ENCODE data around the gene SLC43A1. TPM values are rescaled to one million over a fixed set of nuclear protein-coding genes. Genes with fewer than 3 reads are reported as not detected.
A peak's percentile ranks its signal among the peaks of the same experiment; 100 is the strongest.

SLC43A1 gene
- polyA plus RNA-seq, 1 donor, result 16.0 TPM

GRCh38 chr11:57511741-57512430, 3.6 kb downstream of the SLC43A1 start:
- Histone ChIP-seq H3K4me1 (ENCODE audit: control insufficient read depth, insufficient read depth, low read length) (peaks cover 9% of the 10 kb centered on the region), H3K4me3 (ENCODE audit: low read length) (no peak overlapping the region), H3K9me3 (ENCODE audit: control insufficient read depth, low read depth, low read length) (no peaks in the 10 kb centered on the region), H3K27ac (ENCODE audit: low read length) (no peak overlapping the region), H3K36me3 (ENCODE audit: control insufficient read depth, insufficient read depth, low read length) (no peaks in the 10 kb centered on the region), H3K27me3 (ENCODE audit: control insufficient read depth, insufficient read depth, low read length) (no peaks in the 10 kb centered on the region)
- WGBS (ENCODE audit: insufficient coverage, low lambda C conversion rate), result no CpG with 5 or more reads among the region's 6 CpGs
- no peak for DNase-seq

DNA sequence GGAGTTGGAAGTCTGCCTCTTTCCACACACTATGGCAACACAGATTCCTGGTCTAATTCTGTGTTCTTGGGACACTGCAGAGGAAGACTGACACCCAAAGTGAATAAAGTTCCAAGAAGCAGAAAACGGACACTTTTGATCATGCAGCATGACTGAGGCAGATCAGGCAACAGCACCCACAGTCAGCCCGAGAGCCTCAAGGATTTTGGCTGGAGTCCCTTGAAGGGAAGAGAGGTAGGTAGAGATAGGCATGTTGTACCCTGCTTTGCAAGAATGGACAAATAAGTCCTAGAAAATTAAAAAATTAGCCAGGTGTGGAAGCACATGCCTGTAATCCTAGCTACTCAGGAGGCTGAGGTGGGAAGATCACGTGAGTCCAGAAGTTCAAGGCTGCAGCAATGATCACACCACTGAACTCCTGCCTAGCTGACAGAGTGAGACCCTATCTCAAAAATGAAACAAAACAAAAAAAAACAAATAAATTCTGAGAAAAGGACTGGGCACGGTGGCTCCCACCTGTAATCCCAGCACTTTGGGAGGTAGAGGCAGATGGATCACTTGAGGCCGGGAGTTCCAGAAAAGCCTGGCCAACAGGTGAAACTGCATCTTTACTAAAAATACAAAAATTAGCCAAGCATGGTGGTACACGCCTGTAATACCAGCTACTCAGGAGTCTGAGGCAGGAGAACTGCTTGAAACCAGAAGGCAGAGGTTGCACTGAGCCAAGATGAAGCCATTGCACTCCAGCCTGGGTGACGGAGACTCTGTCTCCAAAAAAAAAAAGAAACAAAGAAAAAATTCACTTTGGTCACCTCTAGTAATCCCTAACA, 6.9 kb downstream of the SLC43A1 start:
- Histone ChIP-seq H3K27me3 (ENCODE audit: control insufficient read depth, insufficient read depth, low read length) (no peaks in the 10 kb centered on the region), H3K27ac (ENCODE audit: low read length) (no peak overlapping the region), H3K4me3 (ENCODE audit: low read length) (no peak overlapping the region), H3K4me1 (ENCODE audit: control insufficient read depth, insufficient read depth, low read length) (no peaks in the 10 kb centered on the region), H3K36me3 (ENCODE audit: control insufficient read depth, insufficient read depth, low read length) (no peaks in the 10 kb centered on the region), H3K9me3 (ENCODE audit: control insufficient read depth, low read depth, low read length) (no peaks in the 10 kb centered on the region)
- WGBS (ENCODE audit: insufficient coverage, low lambda C conversion rate), result 83% methylated on average over 1 of the region's 7 CpGs
- no peak for DNase-seq

DNA sequence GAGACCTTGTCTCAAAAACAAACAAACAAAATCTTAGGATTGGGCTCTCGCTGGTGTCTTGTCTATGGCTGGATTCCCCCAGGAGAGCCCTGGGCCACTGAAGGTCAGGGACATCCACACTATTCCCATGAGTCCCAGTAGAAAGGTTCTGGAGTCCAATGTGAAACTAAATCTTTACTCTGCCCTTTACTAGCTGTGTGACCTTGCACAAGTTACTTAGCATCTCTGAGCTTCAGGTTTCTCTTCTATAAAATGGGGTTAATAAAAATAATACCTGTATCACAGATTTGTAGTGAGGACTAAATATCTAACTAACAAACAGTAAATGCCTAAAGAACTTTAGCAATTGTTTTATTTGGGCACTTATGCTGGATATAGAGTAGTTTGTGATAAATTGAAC, 9.0 kb downstream of the SLC43A1 start:
- no CpG with 5 or more reads among the region's 1 CpG for WGBS (ENCODE audit: insufficient coverage, low lambda C conversion rate)
- Histone ChIP-seq H3K27me3 (ENCODE audit: control insufficient read depth, insufficient read depth, low read length) (no peaks in the 10 kb centered on the region), H3K27ac (ENCODE audit: low read length) (no peak overlapping the region), H3K36me3 (ENCODE audit: control insufficient read depth, insufficient read depth, low read length) (no peaks in the 10 kb centered on the region), H3K9me3 (ENCODE audit: control insufficient read depth, low read depth, low read length) (no peaks in the 10 kb centered on the region), H3K4me3 (ENCODE audit: low read length) (no peak overlapping the region), H3K4me1 (ENCODE audit: control insufficient read depth, insufficient read depth, low read length) (no peaks in the 10 kb centered on the region)
- DNase-seq, result no peak

GRCh38 chr11:57504511-57504910, 11.0 kb downstream of the SLC43A1 start:
- peaks cover 5% of the 10 kb centered on the region for H3K4me1 ChIP-seq (ENCODE audit: control insufficient read depth, insufficient read depth, low read length)
- 94% methylated on average over 3 of the region's 4 CpGs for WGBS (ENCODE audit: insufficient coverage, low lambda C conversion rate)
- H3K4me3 ChIP-seq (ENCODE audit: low read length), result no peak overlapping the region
- no peaks in the 10 kb centered on the region for H3K27me3 ChIP-seq (ENCODE audit: control insufficient read depth, insufficient read depth, low read length)
- H3K27ac ChIP-seq (ENCODE audit: low read length), result no peak overlapping the region
- no peaks in the 10 kb centered on the region for H3K9me3 ChIP-seq (ENCODE audit: control insufficient read depth, low read depth, low read length)
- H3K36me3 ChIP-seq (ENCODE audit: control insufficient read depth, insufficient read depth, low read length), result no peaks in the 10 kb centered on the region
- DNase-seq, result no peak

- no peak for DNase-seq
- Histone ChIP-seq H3K4me1 (ENCODE audit: control insufficient read depth, insufficient read depth, low read length) (peaks cover 19% of the 10 kb centered on the region), H3K27ac (ENCODE audit: low read length) (no peak overlapping the region)
These were observed 12.6 kb downstream of the SLC43A1 start for GRCh38 chr11:57502870-57503269.

DNA sequence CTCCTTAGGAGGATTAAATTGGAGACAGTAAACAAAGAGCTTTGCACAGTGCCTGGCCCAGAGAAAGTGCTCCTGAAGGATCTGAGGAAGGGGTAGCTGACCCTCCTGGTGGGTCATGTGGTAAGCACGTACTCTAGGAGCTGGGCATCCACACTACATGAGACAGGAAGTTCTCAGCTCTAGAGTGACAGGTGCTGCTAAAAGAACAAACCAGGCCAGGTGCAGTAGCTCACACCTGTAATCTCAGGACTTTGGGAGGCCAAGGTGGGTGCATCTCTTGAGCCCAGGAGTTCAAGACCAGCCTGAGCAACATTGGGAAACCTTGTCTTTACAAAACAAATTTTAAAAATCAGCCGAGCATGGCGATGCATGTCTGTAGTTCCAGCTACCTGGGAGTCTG, 13.1 kb downstream of the SLC43A1 start:
- no CpG with 5 or more reads among the region's 3 CpGs for WGBS (ENCODE audit: insufficient coverage, low lambda C conversion rate)
- Histone ChIP-seq H3K36me3 (ENCODE audit: control insufficient read depth, insufficient read depth, low read length) (no peaks in the 10 kb centered on the region), H3K27ac (ENCODE audit: low read length) (no peak overlapping the region), H3K4me1 (ENCODE audit: control insufficient read depth, insufficient read depth, low read length) (peaks cover 23% of the 10 kb centered on the region), H3K27me3 (ENCODE audit: control insufficient read depth, insufficient read depth, low read length) (no peaks in the 10 kb centered on the region), H3K9me3 (ENCODE audit: control insufficient read depth, low read depth, low read length) (no peaks in the 10 kb centered on the region), H3K4me3 (ENCODE audit: low read length) (no peak overlapping the region)
- no peak for DNase-seq

More at GRCh38 chr11:57502870-57503269, 12.6 kb downstream of the SLC43A1 start:
- no peak overlapping the region for H3K4me3 ChIP-seq (ENCODE audit: low read length)
- no peaks in the 10 kb centered on the region for H3K9me3 ChIP-seq (ENCODE audit: control insufficient read depth, low read depth, low read length)
- H3K36me3 ChIP-seq (ENCODE audit: control insufficient read depth, insufficient read depth, low read length), result no peaks in the 10 kb centered on the region
- H3K27me3 ChIP-seq (ENCODE audit: control insufficient read depth, insufficient read depth, low read length), result no peaks in the 10 kb centered on the region

DNA sequence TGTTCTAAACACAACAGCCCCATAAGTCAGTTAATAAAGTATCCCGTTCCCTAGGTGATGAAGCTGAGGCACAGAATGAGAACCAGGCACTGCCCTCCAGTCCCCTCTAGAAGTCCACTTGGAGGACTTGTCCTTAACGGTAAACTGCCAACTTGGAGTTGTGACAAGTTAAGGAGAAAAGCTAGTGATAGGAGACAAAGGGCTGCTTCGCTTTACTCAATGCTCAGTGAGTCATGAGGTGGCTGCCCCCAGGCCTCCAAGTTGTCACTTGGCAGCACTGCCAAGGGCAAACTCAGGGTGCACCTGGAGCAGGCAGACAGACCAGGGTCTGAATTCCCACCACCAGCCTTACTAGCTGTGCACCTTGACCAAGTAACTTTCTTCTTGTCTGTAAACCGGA, 13.5 kb downstream of the SLC43A1 start:
- DNase-seq, result peak in 1 of 2 donors; percentile 56
- 100% methylated on average over 1 of the region's 4 CpGs for WGBS (ENCODE audit: insufficient coverage, low lambda C conversion rate)
- no peak overlapping the region for H3K27ac ChIP-seq (ENCODE audit: low read length)
- H3K27me3 ChIP-seq (ENCODE audit: control insufficient read depth, insufficient read depth, low read length), result no peaks in the 10 kb centered on the region
- peaks cover 27% of the 10 kb centered on the region for H3K4me1 ChIP-seq (ENCODE audit: control insufficient read depth, insufficient read depth, low read length)
- H3K9me3 ChIP-seq (ENCODE audit: control insufficient read depth, low read depth, low read length), result no peaks in the 10 kb centered on the region
- no peaks in the 10 kb centered on the region for H3K36me3 ChIP-seq (ENCODE audit: control insufficient read depth, insufficient read depth, low read length)
- no peak overlapping the region for H3K4me3 ChIP-seq (ENCODE audit: low read length)

- no peak for DNase-seq
- no peak overlapping the region for H3K27ac ChIP-seq (ENCODE audit: low read length)
- H3K9me3 ChIP-seq (ENCODE audit: control insufficient read depth, low read depth, low read length), result no peaks in the 10 kb centered on the region
- no peaks in the 10 kb centered on the region for H3K27me3 ChIP-seq (ENCODE audit: control insufficient read depth, insufficient read depth, low read length)
- H3K36me3 ChIP-seq (ENCODE audit: control insufficient read depth, insufficient read depth, low read length), result peaks cover 3% of the 10 kb centered on the region
- H3K4me1 ChIP-seq (ENCODE audit: control insufficient read depth, insufficient read depth, low read length), result peaks cover 34% of the 10 kb centered on the region
- no peak overlapping the region for H3K4me3 ChIP-seq (ENCODE audit: low read length)
- no CpG with 5 or more reads among the region's 15 CpGs for WGBS (ENCODE audit: insufficient coverage, low lambda C conversion rate)
These were observed 14.6 kb downstream of the SLC43A1 start for GRCh38 chr11:57500926-57501325.

DNA sequence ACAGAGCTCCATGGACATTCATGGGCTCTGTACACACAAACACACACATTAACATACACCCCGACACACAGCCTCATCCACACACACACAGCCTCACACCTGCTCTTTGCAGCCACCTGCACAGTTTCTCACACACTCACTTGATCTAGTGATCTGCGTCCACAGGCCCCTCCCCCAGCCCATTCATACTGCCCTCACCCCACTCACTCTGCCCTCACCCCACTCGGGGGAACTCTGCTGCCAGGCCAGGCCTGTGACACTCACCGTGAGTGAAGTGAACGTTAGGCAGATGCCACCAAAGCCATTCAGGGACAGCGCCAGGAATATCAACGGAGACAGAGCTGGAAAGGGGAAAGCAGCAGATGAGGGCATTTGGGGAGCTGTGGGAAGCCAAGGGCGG, 15.0 kb downstream of the SLC43A1 start:
- no peak for DNase-seq
- Histone ChIP-seq H3K27me3 (ENCODE audit: control insufficient read depth, insufficient read depth, low read length) (no peaks in the 10 kb centered on the region), H3K27ac (ENCODE audit: low read length) (no peak overlapping the region), H3K36me3 (ENCODE audit: control insufficient read depth, insufficient read depth, low read length) (peaks cover 3% of the 10 kb centered on the region), H3K4me3 (ENCODE audit: low read length) (no peak overlapping the region), H3K4me1 (ENCODE audit: control insufficient read depth, insufficient read depth, low read length) (peaks cover 34% of the 10 kb centered on the region), H3K9me3 (ENCODE audit: control insufficient read depth, low read depth, low read length) (no peaks in the 10 kb centered on the region)
- no CpG with 5 or more reads among the region's 8 CpGs for WGBS (ENCODE audit: insufficient coverage, low lambda C conversion rate)

DNA sequence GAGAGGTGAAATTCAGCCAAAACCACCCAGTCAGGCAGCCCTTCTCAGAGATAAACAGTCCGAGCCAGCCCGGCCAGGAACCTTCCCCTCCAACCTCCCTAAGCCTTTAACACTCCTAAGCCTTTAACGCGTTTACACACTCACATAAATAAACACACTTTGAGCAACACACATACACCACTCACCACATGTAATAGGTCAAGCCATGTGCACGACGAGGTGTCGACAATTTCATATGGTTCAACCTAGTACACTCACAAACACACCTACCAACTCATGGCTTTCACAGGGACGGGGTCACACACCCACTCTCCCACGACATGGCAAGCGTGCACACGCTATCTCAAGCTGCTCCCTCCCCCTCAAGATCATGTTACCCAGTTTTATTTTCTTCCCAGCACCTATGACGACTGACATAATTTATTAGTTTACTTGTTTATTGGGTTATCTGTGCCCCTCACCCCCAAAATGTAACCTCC, 15.5 kb downstream of the SLC43A1 start:
- H3K4me1 ChIP-seq (ENCODE audit: control insufficient read depth, insufficient read depth, low read length), result peaks cover 34% of the 10 kb centered on the region
- H3K36me3 ChIP-seq (ENCODE audit: control insufficient read depth, insufficient read depth, low read length), result peaks cover 6% of the 10 kb centered on the region
- H3K9me3 ChIP-seq (ENCODE audit: control insufficient read depth, low read depth, low read length), result no peaks in the 10 kb centered on the region
- no peak overlapping the region for H3K27ac ChIP-seq (ENCODE audit: low read length)
- no CpG with 5 or more reads among the region's 12 CpGs for WGBS (ENCODE audit: insufficient coverage, low lambda C conversion rate)
- no peaks in the 10 kb centered on the region for H3K27me3 ChIP-seq (ENCODE audit: control insufficient read depth, insufficient read depth, low read length)
- DNase-seq, result no peak
- H3K4me3 ChIP-seq (ENCODE audit: low read length), result peak overlapping the region; percentile 32
